ENCODE measurements around the gene ATP2A2.
"Not testable (repeated sequence)": the region's sequence is repeated elsewhere in the genome, so short reads cannot be mapped to it uniquely, and the experiment has no call there.

ATP2A2 gene

GRCh38 chr12:110301065-110301806 lies 20.2 kb downstream of the ATP2A2 start:
- no peak for DNase-seq

GRCh38 chr12:110304061-110304551 lies 23.1 kb downstream of the ATP2A2 start:
- DNase-seq = peak; percentile 74

- peak; percentile 24 for DNase-seq
Observed at GRCh38 chr12:110307372-110307771, 26.3 kb downstream of the ATP2A2 start.

- no peak for DNase-seq
Observed at GRCh38 chr12:110310763-110311162, 29.7 kb downstream of the ATP2A2 start.

GRCh38 chr12:110311903-110312302 lies 30.9 kb downstream of the ATP2A2 start:
- no peak for DNase-seq

- DNase-seq = peak; percentile 84
Observed at GRCh38 chr12:110312581-110313360, 31.7 kb downstream of the ATP2A2 start.

DNA sequence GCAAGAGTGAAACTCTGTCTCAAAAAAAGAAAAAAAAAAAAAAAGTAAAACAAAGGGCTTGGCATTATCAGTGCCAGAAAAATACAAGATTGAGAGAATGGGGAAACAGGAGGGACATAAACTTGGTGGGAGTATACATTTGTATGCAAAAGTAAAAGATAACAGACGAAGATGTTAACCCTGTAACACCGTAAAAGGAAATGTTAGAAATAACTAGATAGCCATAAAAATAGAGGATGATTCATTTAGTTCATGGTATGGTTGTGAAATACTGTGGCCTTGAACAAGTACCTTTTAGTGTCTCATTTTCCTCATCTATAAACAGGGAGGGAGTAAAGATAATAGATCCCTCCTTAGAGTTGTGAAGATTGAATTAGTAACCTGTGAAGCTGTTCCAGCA lies 33.3 kb downstream of the ATP2A2 start:
- DNase-seq = peak; percentile 83

DNA sequence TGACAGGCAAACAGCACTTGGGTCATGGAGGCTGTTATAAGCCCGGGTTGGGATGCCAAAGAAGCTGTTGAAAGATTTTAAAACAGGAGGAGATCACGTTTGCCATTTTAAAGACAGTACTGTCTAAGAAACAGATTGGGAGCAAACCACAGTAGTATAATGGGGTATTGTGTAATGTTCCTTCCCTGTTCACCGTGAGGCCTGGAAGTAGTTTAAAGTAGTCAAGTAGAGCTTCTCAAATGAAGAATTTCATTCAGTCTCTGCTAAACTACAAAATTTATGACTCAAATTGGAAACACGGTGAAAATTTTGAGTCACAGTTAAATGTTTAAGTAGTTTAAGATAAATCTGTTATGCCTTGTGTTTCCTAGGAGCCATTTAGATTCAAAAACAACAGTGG lies 35.8 kb downstream of the ATP2A2 start:
- DNase-seq = peak; percentile 92

DNA sequence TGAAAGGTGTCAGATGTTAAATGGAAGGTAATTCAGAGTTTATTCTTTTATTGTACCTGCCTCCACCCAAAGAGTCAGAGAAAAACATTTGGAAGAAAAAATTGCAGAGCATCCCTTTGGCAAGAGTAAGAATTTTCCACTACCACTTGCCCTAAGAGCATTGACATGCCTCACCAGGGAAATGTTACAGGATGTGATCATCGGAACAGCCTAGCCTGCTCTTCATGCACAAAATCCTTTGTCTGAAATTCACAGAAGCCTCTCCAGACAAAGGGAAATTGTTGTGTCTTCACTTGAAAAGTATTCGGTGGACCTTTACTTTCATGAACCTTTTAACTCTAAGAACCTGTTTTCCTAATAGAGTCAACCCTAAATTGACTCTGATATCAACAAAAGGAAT lies 36.9 kb downstream of the ATP2A2 start:
- DNase-seq = peak; percentile 65

DNA sequence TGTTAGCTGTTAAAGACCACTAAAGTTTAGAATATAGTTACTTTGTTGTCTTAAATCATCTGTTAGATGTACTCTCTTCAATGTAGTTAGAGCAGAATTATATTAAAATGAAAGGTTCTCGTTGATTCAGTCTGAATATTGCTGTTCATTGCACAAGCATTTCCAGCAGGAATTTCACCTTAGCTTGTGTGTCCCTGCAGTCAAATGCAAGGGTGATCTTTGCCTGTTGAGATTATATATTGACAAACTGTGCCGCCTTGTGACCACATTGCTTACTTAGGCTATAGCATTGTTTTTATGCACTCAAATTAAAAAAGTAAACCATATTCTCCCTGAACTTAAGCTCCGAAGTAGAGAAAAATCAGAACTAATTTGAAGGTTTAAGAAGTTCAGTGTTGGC lies 39.5 kb downstream of the ATP2A2 start:
- no peak for DNase-seq

DNA sequence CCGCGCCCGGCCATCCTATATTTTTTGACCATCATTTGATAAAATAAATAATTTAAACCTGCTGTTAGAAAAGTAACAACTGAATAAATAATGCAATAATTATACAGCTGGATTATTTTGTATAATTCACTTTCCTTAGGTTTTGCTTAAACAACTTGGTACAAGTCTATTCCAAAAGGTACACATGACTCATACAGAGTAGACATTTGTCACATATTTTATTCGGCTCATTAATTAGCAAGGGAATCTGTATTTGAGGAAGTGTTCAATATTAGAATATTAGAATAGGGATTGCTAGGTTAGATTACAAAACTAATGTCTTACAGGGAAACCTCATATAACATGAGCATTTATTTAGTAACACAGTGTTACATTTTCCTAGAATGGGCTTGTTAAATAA lies 48.7 kb downstream of the ATP2A2 start:
- DNase-seq = no peak

DNA sequence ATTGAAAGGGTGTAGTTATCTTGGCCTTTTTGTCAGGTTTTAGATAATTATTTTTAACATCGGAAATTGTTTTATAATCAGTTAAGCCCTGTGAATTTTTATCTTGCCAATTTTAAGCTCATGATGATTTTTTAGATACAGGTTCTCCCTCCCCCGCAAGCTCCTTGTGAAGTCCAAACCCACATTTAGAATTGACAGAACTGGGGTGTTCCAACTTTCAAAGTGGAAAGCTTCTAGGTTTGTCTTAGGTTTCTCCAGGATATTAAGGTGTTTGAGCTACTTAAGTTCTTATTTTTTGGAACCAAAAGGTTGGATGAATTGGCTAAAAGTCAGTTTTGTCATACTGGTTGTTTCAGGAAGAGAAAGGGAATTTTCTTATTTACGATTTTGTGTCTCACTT lies 49.1 kb downstream of the ATP2A2 start:
- no peak for DNase-seq

DNA sequence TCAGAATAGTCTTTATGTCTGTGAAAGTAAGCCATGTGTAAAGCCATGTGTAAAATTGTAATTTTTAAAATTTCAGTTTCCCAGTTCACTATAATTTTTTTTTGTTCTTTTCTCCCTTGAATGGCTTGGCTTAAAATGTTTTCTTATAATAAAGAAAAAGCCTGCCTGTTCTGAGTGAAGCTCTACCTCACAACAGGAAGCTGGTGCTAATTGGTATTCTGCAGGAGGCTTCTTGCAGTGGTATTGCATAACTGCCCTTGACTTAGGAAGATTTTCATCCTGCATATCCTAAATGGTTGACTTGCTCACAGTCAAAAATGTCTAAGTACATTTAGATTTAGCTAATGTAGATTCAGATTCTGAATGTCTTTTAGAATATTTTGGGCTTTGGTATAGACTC lies 49.5 kb downstream of the ATP2A2 start:
- peak; percentile 42 for DNase-seq

DNA sequence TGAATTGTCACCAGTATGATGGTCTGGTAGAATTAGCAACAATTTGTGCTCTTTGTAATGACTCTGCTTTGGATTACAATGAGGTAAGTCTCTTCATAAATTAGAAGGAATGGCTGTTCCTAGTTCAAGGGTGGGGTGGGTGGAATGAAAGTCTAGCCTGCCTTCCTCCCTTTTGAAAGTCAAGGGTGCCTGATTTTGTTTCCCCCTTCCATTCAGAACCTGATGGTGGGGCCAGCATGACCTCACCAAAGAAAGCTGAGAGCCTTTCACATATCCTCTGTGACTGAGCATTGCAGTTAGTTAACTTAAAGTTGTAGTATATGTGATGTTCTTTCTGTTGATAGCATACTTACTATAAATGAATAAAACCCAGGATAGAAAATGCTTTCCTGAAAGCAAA lies 52.2 kb downstream of the ATP2A2 start:
- no peak for DNase-seq

DNA sequence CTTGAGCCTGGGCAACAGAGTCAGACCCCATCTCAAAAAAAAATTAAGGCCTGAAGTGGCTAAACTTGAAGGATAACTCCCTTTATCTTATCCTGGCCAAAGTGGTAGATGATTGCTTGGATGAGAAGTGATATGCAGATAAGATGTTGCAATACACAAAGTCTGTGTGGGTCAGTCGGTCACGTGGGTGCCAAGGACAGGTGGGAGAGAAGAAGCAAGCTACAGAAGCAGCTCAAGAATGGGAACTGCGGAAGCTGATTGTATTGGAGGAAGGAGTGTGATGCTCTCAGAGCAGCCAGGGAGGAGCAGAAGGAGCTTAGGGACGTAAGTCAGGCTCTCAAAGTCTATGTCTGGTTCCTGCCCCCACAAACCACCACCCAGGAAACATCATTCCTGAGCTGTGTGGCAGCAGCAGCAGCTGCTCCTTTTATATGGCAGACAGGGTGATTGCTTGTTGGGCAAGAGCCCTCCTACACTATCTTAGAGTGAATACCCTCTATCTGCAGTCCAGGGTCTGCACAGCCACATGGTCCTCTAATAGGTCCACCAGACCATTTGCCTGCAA lies 54.5 kb downstream of the ATP2A2 start:
- no peak for DNase-seq

- DNase-seq = no peak
Observed at GRCh38 chr12:110337912-110338710, 57.1 kb downstream of the ATP2A2 start.

DNA sequence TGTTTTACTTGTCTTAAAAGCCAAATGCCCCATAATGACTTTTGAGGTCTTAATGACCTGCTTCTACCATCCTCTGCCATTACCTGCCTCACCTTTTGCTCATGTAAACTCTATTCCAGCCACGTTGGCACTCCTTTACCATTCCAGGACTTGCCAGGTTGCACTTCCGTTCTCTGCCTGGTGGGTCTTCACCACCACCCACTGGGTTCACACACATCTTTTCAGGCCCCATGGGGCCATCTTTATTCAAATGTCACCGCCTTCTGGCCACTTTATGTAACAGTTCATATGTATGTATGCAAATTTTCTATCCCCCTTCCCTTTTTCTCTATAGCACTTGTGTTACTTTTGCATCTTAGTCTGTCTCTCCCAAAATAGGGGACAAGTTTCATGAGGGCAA lies 57.7 kb downstream of the ATP2A2 start:
- peak; percentile 22 for DNase-seq

DNA sequence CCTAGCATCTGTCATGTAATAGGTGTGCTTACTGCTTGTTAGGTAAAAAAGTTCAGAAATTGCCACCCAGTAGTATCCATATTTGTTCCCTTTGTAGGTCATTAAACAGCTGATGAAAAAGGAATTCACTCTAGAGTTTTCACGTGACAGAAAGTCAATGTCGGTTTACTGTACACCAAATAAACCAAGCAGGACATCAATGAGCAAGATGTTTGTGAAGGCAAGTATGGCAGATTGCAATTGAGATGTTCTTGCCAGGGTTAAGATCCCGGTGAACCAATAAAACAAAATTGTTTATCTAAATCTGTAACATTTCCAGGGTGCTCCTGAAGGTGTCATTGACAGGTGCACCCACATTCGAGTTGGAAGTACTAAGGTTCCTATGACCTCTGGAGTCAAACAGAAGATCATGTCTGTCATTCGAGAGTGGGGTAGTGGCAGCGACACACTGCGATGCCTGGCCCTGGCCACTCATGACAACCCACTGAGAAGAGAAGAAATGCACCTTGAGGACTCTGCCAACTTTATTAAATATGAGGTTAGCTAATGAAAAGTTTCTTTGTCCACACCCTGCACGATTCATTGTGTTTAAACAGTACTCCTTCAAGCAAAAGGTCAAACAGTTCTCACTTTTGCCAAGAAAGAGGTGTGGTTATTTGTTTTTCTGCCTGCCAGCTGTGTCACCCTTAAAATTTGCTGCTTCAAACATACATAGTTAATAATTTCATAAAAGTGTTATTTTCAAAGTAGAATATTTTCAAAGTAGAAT lies 58.3 kb downstream of the ATP2A2 start:
- DNase-seq = no peak

DNA sequence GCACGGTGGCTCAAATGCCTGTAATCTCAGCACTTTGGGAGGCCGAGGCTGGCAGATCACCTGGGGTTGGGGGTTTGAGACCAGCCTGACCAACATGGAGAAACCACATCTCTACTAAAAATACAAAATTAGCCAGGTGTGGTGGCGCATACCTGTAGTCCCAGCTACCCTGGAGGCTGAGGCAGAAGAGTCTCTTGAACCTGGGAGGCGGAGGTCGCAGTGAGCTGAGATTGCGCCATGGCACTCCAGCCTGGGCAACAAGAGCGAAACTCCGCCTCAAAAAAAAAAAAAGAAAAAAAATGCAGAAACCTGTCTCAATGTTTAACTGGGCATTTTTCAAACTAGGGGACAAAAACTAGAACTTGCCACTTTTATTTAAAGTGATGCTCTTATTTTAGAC lies 59.2 kb downstream of the ATP2A2 start:
- not testable (repeated sequence) for DNase-seq

DNA sequence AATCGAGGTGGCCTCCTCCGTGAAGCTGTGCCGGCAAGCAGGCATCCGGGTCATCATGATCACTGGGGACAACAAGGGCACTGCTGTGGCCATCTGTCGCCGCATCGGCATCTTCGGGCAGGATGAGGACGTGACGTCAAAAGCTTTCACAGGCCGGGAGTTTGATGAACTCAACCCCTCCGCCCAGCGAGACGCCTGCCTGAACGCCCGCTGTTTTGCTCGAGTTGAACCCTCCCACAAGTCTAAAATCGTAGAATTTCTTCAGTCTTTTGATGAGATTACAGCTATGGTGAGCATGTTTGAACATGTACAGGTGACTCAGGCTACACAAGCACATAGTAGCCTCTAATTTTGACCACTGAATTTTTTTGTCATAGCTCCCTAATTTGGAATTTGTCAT lies 59.7 kb downstream of the ATP2A2 start:
- DNase-seq = no peak

- no peak for DNase-seq
Observed at GRCh38 chr12:110342157-110342556, 61.1 kb downstream of the ATP2A2 start.

GRCh38 chr12:110343114-110343513 lies 62.1 kb downstream of the ATP2A2 start:
- no peak for DNase-seq
